ENCODE measurements around the gene SLC25A1.

Gene SLC25A1

DNA sequence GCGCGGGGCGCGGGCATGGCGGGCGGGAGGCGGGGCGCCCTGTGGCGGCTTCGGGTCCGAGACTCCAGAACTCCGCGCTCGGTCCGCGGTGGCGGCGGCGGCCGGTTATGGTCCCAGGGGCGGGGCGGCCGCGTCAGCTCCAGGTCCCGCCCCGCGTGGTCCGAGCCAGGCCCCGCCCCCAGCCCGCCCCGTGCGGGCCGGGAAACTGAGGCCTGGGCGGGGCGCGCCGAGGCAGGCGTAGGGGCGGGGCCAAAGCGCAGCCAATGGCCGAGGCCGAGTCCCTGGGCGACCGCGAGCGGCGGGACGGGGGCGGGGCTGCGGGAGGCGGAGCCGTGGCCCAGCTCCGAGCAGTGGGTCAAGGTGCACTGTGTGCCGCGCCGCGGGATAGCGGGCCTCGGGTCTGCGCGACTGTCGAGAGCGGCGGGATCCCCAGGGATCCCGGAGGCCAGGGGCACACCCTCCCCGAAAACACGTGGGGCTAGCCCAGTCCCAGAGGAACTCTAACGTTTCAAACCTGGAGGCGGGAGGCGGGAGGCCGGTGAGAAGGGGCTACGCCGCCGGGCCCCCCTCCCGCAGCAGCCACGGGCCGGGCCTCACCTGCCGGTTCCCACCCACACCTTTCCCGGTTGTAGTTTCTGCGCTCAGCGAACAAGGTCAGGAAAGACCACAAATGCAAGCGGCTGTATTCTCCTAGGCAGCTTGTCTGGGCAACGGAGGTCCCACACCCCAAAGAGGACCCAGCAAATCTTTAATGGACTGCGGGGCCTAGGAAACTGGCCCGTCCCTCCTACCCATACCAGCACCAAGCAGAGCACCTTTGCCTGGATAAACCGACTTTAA is at the start of gene SLC25A1:
SLC25A1 (minus strand) TSS at position 80 of the 840 bp plus-strand sequence; CDS start at position 17, 63 bp downstream.
- peak; percentile 33 for DNase-seq (ENCODE audit: low read depth)

DNA sequence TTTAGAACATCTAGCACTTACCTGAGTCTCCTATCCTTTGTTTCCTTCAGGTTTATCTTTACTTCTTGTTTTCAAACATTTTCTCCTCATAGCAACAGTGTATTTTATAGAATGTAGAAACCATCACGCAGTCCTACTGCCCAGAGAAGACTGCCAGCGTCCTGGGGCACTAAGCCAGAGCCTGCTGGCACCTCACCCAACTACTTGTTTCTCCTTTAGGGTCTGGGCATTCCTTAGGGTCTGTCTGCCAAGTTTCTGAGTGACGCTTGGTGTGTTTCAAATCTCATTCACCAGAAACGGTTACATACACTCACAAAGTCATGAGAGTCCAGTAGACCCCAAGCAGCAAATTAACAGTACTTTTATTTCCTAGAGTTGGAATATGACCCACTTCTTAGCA is 49.6 kb upstream of the SLC25A1 start:
- no peak for DNase-seq (ENCODE audit: low read depth)

DNA sequence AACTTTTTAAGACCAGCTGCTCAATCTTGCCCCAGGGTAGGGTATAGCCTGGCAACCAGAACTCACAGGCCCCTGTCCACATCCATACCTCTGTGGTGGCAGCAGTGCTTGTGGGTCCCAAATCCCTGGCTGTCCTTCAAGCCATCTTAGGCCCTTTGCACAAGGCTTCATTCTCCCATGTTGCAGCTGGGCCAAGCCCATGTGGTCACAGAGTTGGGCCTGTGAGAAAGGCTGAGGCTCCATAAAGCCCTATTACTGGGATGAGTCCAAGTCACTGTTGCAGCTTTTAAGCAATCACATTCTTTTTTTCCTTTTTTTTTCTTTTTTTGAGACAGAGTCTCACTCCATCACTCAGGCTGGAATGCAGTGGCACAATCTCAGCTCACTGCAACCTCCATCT is 47.9 kb upstream of the SLC25A1 start:
- DNase-seq (ENCODE audit: low read depth) = no peak

DNA sequence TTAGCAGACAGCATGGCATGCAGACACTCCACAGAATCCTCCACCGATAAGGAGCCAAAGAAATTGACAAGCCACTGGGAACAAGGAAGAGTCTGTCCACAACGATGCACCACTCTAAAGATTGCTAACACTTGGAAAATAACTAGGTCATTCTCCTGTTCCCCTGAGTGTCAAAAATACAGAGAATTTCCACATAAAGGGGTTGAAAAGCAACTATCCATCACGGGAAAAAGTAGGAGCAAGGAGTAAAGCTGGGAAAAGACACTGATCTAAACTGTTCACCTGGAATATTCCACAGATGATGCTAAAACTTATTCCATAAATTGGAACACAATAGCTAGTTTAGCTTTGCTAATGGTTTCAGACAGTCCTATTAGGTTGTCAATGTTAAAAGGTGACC is 47.0 kb upstream of the SLC25A1 start:
- no peak for DNase-seq (ENCODE audit: low read depth)

DNA sequence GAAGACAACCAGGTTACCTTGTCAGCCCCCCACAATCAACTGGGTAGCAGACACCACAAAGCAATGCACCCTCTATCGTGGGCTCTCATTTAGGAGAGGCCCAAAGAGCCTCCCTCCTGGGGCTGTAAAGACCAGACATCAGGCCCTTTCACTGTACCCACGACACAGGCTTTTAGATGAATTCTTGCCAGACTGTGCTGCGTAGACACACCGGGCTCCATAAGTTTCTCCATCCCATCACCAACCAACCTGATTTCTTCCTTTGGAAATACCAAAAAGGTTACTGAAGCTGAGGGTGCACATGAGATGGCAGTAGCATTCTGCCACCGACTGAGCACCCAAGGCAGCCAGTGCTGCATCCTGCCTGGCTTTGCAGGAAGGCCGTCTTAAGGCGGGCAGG is 46.4 kb upstream of the SLC25A1 start:
- DNase-seq (ENCODE audit: low read depth) = no peak

DNA sequence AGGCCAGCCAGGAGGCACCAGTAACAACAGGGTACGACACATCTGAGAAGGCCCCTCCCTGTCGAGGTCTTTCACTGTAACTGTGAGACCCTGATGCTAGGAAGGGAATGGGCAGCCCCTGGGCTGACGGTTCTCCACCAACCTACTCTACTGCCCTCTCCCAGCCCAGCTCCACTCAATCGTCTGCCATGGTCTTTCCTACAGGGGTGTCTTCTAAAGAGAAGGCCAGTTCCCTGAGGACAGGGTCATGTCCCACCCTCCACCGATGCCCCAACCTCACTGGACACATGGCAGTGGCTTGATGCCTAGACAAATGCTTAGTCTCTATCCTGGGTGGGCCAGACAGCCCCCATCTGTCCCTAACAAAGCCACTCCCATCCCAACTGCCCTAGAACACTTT is 46.0 kb upstream of the SLC25A1 start:
- no peak for DNase-seq (ENCODE audit: low read depth)

DNA sequence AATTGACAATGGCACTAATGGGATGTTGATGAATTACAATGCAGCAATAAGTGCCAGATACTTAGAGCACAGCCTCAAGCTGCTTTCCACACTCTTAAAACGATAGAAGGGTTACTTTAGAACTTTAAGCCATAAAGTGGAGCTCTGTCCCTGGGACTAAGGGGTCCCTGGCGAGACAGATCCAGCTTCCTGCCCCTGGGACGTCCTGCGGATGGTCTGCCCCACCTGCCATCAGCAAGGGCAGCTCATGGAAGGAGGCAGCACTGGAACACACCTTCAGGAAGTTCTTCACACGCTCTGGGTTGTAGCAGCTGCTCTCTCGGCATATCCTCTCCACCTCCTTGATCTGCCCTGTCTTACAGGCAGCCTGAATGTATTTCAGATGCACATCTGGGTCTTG is 45.1 kb upstream of the SLC25A1 start:
- no peak for DNase-seq (ENCODE audit: low read depth)

DNA sequence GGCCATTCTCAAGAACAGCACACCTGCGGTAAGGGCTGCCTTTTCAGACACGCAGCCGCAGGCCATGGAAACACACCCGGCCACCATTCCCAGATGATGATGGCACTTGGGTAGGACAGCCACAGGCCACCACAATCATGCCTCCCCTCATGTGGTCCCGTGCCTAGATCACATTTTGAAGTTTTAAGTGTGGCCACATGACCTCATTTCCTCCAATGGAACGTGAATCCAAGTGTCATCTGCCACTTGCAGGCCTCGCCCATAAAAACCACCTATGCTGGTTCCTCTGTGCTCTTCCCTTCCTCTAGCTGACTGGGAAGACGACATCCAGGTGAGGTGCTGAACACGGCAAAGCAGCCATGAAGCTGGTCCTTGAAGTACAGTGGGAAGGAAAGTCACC is 44.6 kb upstream of the SLC25A1 start:
- DNase-seq (ENCODE audit: low read depth) = no peak

DNA sequence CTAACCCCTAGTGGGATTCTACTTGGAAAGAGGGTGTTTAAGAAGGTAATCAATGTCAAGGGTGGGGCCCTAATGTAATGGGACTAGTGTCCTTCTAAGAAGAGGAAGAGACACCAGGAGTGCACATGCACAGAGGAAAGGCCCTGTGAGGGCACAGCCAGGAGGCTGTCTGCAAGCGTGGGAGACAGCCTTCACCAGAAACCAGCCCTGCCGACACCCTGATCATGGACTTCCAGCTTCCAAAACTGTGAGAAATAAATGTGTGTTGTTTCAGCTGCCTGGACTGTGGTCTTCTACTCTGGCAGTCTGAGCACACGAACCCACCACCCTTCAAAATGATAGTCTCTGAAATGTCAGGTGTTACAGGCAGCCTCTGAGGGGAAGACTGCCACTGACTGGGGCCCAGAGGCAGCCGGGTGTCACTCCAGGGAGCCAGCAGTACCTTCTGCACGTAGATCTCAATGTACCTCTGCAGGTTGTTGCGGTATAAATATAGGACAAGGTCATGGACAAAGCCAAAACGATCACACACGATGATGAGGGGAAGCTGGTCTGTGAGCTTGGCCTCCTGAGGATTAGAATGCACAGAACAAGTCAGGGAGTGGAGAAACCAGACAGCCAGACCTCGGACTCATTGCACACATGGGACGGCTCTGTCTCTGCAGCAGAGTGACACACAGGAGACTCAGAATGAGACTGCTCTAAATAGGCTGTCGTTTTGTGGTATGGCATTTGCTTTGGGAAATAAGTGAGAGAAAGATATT is 43.9 kb upstream of the SLC25A1 start:
- no peak for DNase-seq (ENCODE audit: low read depth)

DNA sequence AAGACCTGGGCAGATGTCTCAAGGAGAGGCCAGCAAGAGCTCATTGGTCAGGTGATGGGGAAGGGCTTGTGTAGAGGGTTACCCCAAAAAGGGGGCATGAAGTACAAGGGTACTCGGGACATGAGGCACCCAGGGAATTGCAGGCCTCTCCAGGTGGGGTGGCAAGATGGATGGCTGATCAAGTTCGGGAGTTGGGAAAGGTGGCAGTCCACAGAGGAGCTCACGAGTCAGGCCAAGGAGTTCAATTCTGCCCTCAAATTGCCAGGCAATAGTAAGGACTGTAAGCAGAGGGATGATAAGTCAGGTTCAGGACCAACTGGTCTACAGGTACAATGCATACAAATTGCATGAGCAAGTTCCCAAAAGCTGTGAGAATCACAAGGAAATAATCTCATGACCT is 42.3 kb upstream of the SLC25A1 start:
- DNase-seq (ENCODE audit: low read depth) = no peak

DNA sequence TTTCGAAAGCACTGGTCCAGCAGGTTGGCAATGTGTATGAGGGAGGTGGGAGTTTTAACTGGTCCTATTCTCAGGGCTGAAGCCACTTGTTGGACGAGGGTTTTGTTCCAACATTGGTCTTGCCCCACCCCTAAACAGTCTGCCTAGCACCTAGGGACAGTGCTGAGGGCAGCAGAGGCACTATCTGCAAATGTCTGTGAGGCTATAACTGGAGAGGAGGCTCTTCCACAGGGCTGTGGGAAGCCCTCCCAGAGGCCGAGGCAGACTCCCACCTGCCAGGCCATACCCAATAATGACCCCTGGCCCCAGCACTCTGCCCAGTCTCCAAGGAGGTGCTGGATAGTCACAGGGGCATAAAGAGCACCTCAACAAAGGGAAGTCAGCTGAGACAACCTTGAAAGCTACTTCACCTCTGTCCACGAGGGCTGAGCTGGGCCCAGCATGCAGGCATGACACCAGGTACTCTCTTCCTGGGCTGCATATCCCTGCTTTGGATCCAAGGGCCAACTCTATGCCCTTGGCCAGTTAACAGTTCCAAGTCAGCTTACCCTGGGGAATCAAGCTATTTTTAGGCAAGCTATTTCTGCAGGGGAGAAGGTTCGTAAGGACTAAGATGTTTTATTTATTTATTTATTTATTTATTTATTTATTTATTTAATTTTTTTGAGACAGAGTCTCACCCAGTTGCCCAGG is 40.2 kb upstream of the SLC25A1 start:
- DNase-seq (ENCODE audit: low read depth) = no peak

DNA sequence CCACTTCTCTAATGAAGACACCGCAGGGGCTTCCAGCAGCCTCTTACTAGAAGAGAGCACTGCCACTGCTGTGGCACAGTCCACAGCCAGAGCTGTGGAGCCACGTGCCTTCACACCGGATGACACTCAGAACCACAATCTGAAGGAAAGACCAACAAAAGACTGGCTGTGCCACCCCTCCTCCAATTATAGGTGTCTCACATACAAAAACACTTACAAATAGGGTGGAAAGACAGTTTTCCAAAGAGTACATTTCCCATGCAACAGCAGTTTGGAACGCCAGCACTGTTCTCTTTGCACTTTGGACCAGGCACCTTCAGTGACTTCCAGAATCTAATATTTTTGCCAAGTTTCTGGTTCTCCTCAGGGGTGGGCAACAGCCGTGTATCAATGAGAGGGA is 38.0 kb upstream of the SLC25A1 start:
- DNase-seq (ENCODE audit: low read depth) = no peak

DNA sequence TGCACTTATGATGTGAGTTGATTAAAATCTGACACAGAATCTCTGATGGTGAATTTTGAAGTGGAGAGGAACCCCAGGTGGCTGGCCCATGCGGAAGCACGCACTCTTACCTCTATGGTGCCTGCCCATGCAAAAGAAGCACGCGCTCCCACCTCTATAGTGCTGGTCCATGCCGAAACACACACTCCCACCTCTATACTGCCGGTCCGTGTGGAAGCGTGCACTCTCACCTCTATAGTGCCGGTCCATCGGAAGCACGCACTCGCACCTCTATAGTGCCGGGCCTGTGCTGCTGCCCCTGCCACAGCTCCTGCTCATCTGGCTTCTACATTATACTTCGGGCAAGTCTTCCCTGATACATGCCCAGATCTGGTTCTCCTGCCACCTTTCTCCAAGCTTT is 36.8 kb upstream of the SLC25A1 start:
- DNase-seq (ENCODE audit: low read depth) = no peak

DNA sequence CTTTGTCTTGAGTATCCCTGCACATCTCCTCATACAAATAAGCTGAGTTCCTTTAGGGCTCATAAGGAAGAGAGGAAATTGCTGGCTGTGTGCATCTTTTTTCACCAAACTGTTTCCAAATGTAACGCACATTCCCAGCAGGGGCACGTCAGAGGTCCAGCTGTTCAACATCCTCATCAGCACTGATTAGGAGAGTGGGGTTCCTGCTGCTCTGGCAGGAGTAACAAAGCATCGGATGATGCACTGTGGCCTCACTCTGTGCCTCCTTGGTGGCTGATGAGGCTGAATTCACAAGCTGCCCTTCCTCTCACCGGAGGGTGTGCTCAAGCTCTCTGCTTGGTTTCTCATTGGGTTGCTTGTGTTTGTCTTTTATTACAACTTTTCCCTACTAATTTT is 35.5 kb upstream of the SLC25A1 start:
- no peak for DNase-seq (ENCODE audit: low read depth)

DNA sequence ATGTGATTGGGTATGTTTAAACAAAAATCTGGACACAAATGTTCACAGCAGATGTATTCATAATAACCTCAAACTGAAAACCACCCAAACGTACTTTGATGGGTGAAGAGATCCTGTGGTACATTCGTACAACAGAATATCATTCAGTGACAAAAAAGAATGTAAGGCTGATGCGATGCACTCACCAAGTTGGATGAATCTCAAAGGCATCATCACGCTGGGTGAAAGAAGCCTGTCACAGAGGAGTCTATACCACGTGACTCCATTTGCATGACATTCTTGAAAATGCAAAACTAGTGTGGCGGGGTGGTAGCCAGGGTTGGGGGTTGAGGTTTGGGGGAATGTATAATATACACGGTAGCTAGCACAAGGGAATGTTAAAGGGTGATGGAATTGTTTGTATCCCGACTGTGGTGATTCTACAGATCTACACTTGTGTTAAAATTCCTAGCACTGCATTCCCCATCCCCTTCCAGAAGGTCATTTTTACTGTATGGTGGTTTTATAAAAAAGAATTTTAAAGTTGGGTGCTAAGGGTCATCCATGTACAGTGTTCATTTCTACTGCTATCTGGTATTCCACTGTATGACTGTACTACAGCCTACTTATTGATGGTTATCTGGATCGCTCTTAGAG is 35.0 kb upstream of the SLC25A1 start:
- DNase-seq (ENCODE audit: low read depth) = no peak

DNA sequence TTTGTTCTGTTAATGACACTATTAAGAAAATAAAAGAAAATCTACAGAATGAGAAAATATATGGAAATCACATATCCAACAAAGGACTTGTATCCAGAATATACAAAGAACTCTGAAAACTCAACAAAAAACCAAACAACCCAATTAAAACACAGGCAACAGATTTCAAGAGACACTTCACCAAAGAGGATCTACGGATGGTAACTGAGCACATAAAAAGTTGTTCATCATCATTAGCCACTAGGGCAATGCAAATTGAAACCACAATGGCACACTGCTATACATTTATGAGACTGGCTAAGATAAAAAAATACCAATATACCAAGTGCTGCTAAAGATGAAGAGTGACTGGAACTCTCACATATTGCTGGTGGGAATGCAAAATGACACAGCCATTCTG is 34.5 kb upstream of the SLC25A1 start:
- DNase-seq (ENCODE audit: low read depth) = no peak

DNA sequence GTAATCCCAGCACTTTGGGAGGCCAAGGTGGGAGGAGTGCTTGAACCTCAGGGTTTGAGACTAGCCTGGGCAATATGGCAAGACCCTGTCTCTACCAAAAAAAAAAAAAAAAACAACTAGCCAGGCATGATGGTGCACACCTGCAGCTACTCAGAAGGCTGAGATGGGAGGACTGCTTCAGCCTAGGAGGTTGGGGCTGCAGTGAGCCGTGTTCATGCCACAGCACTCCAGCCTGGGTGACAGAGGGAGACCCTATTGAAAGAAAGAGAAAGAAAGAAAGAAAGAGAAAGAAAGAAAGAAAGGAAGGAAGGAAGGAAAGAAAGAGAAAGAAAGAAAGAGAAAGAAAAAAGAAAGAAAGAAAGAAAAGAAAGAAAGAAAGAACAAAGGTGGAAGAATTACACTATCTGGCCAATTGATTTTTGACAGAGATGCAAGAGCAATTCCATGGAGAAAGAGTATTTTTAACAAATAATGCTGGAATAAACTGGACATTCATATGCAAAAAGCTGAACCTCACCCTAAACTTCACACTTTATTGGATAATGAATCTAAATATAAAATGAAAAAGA is 33.9 kb upstream of the SLC25A1 start:
- DNase-seq (ENCODE audit: low read depth) = no peak

DNA sequence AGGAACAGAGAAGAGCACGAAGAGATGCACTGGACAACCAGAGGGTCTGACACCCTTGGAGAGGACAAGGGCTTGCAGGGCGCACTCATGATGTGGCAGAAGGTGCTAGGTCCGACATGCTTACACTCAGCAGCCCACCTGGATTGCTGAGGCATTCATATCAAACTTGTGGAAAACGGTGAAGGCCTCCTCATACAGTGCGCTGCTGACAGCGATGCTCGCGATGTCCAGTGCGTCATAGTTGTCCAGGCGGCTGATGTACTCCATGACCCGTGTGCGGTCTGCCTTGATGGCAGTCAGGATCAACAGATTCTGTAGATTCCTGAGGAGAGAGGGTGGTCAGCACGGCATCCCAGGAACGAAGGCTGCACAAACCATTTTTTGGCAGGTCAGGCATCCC is 31.7 kb upstream of the SLC25A1 start:
- DNase-seq (ENCODE audit: low read depth) = no peak

DNA sequence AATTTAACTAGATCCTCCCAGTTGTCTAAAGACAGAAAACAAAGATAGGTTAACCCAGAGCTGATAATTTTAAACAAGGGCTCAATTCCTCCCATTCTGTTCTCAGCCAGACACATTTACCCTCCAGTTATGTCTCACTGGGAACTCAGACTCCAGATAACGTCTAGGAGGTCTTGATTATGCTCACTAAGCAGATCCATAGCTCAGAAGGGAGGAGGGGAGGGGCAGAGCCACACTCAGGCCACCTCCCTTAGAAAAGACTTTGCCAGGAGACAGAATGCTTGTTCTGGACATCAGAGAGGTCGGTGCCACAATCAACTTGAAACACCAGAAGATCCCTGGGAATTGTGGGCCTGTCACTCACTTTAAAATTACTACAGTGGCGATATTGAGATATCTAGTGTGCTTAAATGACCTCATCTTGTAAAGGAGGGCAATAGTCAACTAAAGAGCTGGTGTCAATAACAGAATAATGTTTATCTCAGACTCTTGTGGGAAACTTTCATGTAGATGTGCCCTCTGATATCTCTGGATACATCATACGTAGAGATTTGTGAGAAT is 29.8 kb upstream of the SLC25A1 start:
- no peak for DNase-seq (ENCODE audit: low read depth)

DNA sequence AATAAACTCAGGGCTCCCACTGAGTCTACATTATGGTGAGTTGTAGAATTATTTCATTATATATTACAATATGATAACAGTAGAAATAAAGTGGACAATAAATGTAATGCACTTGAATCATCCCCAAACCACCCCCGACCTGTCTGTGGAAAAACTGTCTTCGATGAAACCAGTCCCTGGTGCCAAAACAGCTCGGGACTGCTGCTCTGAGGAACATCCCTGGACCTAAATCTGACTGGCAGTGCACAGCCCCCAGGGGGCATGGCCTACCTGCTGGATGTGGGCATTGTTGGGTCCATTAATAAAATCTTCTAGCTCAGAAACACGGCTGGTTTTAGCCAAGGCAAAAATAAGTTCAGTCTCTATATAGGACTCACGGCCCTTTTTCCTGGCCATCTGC is 29.3 kb upstream of the SLC25A1 start:
- no peak for DNase-seq (ENCODE audit: low read depth)

DNA sequence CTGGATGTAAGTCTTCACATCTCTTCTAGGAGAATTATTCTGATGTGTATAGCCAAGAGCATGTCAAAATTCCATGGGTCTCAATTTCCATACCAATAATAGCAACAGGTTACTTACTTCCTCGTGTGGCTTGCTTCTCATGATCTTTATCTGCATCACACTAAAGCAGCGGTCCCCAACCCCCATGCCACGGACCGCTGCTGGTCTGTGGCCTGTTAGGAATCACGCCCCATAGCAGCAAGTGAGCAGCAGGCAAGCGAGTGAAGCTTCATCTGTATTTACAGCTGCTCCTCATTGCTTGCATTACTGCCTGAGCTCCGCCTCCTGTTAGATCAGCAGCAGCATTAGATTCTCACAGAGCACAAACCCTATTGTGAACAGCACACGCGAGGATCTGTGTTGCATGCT is 28.9 kb upstream of the SLC25A1 start:
- no peak for DNase-seq (ENCODE audit: low read depth)

DNA sequence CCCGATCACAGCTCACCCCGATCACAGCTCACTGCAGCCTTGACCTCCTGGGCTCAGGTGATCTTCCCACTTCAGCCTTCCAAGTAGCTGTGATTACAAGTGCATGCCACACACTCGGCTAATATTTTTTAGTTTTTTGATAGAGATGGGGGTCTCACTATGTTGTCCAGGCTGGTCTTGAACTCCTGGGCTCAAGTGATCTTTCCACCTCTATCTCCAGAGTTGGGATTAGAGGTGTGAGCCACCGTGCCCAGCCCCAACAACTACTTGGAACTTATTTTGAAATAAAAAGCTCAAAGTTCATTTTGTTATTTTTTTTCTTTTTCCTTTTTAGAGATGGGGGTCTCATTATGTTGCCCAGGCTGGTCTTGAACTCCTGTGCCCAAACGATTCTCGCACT is 27.8 kb upstream of the SLC25A1 start:
- DNase-seq (ENCODE audit: low read depth) = no peak

All from HS-27A (cell line).